ENCODE results near the gene COL9A3. TPM values are rescaled to one million over a fixed set of nuclear protein-coding genes. Genes with fewer than 3 reads are reported as not detected.

COL9A3 gene
- total and polyA plus RNA-seq, 11 donors = 0.67 to 6.0 (median 2.0) TPM

- no peak for ATAC-seq
- Histone ChIP-seq H3K9me3 (no peaks in the 10 kb centered on the region), H3K4me1 (peaks cover 0 to 18% (median 11%) of the 10 kb centered on the region in 12 donors), H3K36me3 (peaks cover 0 to 47% (median 36%) of the 10 kb centered on the region in 9 donors), H3K27me3 (no peaks in the 10 kb centered on the region), H3K4me3 (no peak overlapping the region), H3K27ac (no peak overlapping the region)
- no peak for TF ChIP-seq POLR2A (IDR thresholded peaks at IDR 0.05)
- TF ChIP-seq CTCF (IDR thresholded peaks at IDR 0.05) = no peak
- 94 to 95% (median 95%) methylated on average over 23 to 25 of the region's 25 CpGs for WGBS, 4 donors
- intact Hi-C loops (cut with DNase I) = no loop called here
- DNase-seq = no peak
Observed at GRCh38 chr20:62856931-62857619, 40.2 kb downstream of the COL9A3 start.

- ATAC-seq (no peak), DNase-seq (no peak)
- 89 to 92% (median 91%) methylated on average over 19 to 21 of the region's 23 CpGs for WGBS, 4 donors
- no peak for TF ChIP-seq CTCF (IDR thresholded peaks at IDR 0.05)
- TF ChIP-seq POLR2A (IDR thresholded peaks at IDR 0.05) = no peak
- Histone ChIP-seq H3K27ac (no peak overlapping the region), H3K27me3 (no peaks in the 10 kb centered on the region), H3K4me1 (peaks cover 0 to 21% (median 12%) of the 10 kb centered on the region in 12 donors), H3K36me3 (peaks cover 0 to 40% (median 28%) of the 10 kb centered on the region in 9 donors), H3K9me3 (no peaks in the 10 kb centered on the region), H3K4me3 (no peak overlapping the region)
- intact Hi-C loops (cut with DNase I) = no loop called here
Observed at GRCh38 chr20:62858058-62858830, 41.4 kb downstream of the COL9A3 start.

GRCh38 chr20:62859721-62860120 lies 42.9 kb downstream of the COL9A3 start:
- ATAC-seq = no peak
- H3K9me3 ChIP-seq = no peaks in the 10 kb centered on the region
- no peaks in the 10 kb centered on the region for H3K27me3 ChIP-seq
- intact Hi-C loops (cut with DNase I) = loop anchor here in 2 of 10 donors (5.0 kb wide), 2 partner anchors 43 to 68 kb away; partner anchors contain the start of gene DIDO1 (in 1 of the 2)
- no peak overlapping the region for H3K27ac ChIP-seq
- WGBS, 4 donors = 92 to 96% (median 95%) methylated on average over 12 of the region's 12 CpGs
- peaks cover 0 to 21% (median 12%) of the 10 kb centered on the region in 12 donors for H3K4me1 ChIP-seq
- DNase-seq = no peak
- peaks cover 0 to 27% (median 16%) of the 10 kb centered on the region in 9 donors for H3K36me3 ChIP-seq
- no peak overlapping the region for H3K4me3 ChIP-seq
- TF ChIP-seq POLR2A (IDR thresholded peaks at IDR 0.05) (no peak), CTCF (IDR thresholded peaks at IDR 0.05) (no peak)

- no peak overlapping the region for H3K27ac ChIP-seq
- WGBS, 4 donors = 18 to 26% (median 20%) methylated on average over 17 to 24 of the region's 24 CpGs
- intact Hi-C loops (cut with DNase I) = loop anchor here in 2 of 10 donors (5.0 kb wide), 2 partner anchors 42 to 67 kb away; partner anchors contain the start of gene DIDO1 (in 1 of the 2)
- TF ChIP-seq CTCF (IDR thresholded peaks at IDR 0.05) = no peak
- TF ChIP-seq POLR2A (IDR thresholded peaks at IDR 0.05) = no peak
- no peaks in the 10 kb centered on the region for H3K9me3 ChIP-seq
- no peak for ATAC-seq
- H3K4me3 ChIP-seq = peak overlapping the region in 11 of 12 donors; percentile 3 to 66 (median 42)
- no peak for DNase-seq
- H3K36me3 ChIP-seq = peaks cover 0 to 22% (median 10%) of the 10 kb centered on the region in 9 donors
- H3K27me3 ChIP-seq = no peaks in the 10 kb centered on the region
- peaks cover 0 to 21% (median 12%) of the 10 kb centered on the region in 12 donors for H3K4me1 ChIP-seq
Observed at GRCh38 chr20:62860391-62860923, 43.6 kb downstream of the COL9A3 start.
